Measurements from ENCODE around the gene SLC22A1. TPM values are rescaled to one million over a fixed set of nuclear protein-coding genes. Genes with fewer than 3 reads are reported as not detected.

SLC22A1 gene
- total and polyA plus RNA-seq, 2 donors (not counting 3 experiments of a cell fraction or from before 2014, with no cell fraction given): 0.04 TPM; not detected in 1

DNA sequence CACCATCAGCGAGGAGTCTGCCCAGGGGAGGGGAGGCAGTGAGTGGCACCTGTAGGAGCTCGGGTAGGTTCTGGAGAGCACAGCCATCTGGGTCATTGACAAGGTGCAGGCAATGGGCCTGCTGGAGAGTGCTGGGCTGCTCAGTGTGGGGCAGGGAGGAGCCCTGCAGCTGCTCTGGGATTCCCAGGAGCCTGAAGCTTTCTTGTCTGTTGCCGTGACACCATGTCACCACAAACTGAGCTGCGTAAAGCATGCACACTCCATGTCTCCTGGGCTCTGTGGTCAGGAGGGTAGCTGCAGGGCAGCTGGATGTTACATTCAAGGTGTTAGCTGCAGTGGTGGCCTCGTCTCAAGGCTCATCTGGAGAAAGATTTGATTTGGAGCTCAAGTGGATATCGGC, 4.5 kb upstream of the SLC22A1 start:
- Histone ChIP-seq H3K9ac (replicated peaks; ENCODE audit: extremely low read depth, insufficient read depth, low read length) (no peak overlapping the region), H3K27ac (ENCODE audit: insufficient read depth, low read depth, low read length) (no peak overlapping the region), H3K27me3 (ENCODE audit: control insufficient read depth in 2 of 2, insufficient read depth in 2 of 2, low read length in 2 of 2) (no peaks in the 10 kb centered on the region), H3K4me1 (ENCODE audit: control insufficient read depth, extremely low read depth, insufficient read depth, low read length) (no peaks in the 10 kb centered on the region), H3K79me2 (ENCODE audit: control insufficient read depth, insufficient read depth, low read length) (no peaks in the 10 kb centered on the region), H3K4me2 (ENCODE audit: insufficient read depth, low read length) (no peak overlapping the region), H2AFZ (ENCODE audit: low read depth, low read length) (no peak overlapping the region), H3K9me3 (replicated peaks; ENCODE audit: control insufficient read depth, insufficient read depth, low read length) (no peaks in the 10 kb centered on the region), H3K4me3 (replicated peaks in 1 of 3; ENCODE audit: insufficient read depth in 1 of 3, low read depth in 1 of 3, low read length in 3 of 3) (no peak overlapping the region), H4K20me1 (replicated peaks; ENCODE audit: control insufficient read depth, extremely low read depth, insufficient read depth, low read length) (no peaks in the 10 kb centered on the region), H3K9me1 (replicated peaks; ENCODE audit: control insufficient read depth, extremely low read depth, insufficient read depth, low read length) (no peaks in the 10 kb centered on the region), H3K36me3 (ENCODE audit: control insufficient read depth in 2 of 2, extremely low read depth in 1 of 2, insufficient read depth in 2 of 2, low read length in 2 of 2) (no peaks in the 10 kb centered on the region)
- dilution Hi-C loops (cut with MboI; ENCODE audit: extremely low pct_ligation_motif_present, low sequenced_read_pairs): no loop called here
- ChIA-PET CTCF (interaction anchor here (0.7 to 1.3 kb wide), 2 partner anchors 21 to 32 kb away, joined by 3 to 4 read pairs; no protein-coding TSS in a partner anchor), POLR2A (no interaction called here)
- TF ChIP-seq, protein P1, sequence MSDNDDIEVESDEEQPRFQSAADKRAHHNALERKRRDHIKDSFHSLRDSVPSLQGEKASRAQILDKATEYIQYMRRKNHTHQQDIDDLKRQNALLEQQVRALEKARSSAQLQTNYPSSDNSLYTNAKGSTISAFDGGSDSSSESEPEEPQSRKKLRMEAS (IDR thresholded peaks at IDR 0.05; ENCODE audit: insufficient read depth, insufficient read length): no peak
- TF ChIP-seq POLR2AphosphoS5 (IDR thresholded peaks at IDR 0.05; ENCODE audit: insufficient read depth, low read depth, low read length): no peak
- TF ChIP-seq MYC (IDR thresholded peaks at IDR 0.05; ENCODE audit: low read depth, low read length): no peak
- no peak for TF ChIP-seq GATA2 (IDR thresholded peaks at IDR 0.05; ENCODE audit: insufficient read depth, insufficient read length, low read depth, low read length)
- TF ChIP-seq JUN (IDR thresholded peaks at IDR 0.05; ENCODE audit: borderline replicate concordance, insufficient read depth, insufficient read length, low read depth): no peak
- TF ChIP-seq FOS (IDR thresholded peaks at IDR 0.05; ENCODE audit: borderline replicate concordance, insufficient read depth, low read length): no peak
- no peak for TF ChIP-seq EZH2 (IDR thresholded peaks at IDR 0.05; ENCODE audit: borderline replicate concordance, low read depth, low read length, severe bottlenecking)
- TF ChIP-seq POLR2A (IDR thresholded peaks at IDR 0.05; ENCODE audit: low read depth, low read length): no peak
- TF ChIP-seq, protein P2, sequence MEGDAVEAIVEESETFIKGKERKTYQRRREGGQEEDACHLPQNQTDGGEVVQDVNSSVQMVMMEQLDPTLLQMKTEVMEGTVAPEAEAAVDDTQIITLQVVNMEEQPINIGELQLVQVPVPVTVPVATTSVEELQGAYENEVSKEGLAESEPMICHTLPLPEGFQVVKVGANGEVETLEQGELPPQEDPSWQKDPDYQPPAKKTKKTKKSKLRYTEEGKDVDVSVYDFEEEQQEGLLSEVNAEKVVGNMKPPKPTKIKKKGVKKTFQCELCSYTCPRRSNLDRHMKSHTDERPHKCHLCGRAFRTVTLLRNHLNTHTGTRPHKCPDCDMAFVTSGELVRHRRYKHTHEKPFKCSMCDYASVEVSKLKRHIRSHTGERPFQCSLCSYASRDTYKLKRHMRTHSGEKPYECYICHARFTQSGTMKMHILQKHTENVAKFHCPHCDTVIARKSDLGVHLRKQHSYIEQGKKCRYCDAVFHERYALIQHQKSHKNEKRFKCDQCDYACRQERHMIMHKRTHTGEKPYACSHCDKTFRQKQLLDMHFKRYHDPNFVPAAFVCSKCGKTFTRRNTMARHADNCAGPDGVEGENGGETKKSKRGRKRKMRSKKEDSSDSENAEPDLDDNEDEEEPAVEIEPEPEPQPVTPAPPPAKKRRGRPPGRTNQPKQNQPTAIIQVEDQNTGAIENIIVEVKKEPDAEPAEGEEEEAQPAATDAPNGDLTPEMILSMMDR (IDR thresholded peaks at IDR 0.05; ENCODE audit: extremely low read depth in 1 of 2, insufficient read depth in 1 of 2, low read depth in 1 of 2, low read length in 2 of 2): no peak
- intact Hi-C loops (cut with micrococcal nuclease): no loop called here
- DNase-seq (ENCODE audit: low read depth, low spot score) (no peak), FAIRE-seq (no peak)
- no TSS peak for BruUV-seq (replicated peaks)

All from endothelial cell of umbilical vein (primary cell).